Hepatocyte (in vitro differentiated cells): ENCODE measurements around the gene SYNGAP1. TPM values are rescaled to one million over a fixed set of nuclear protein-coding genes. Genes with fewer than 3 reads are reported as not detected.

ENCODE experiments used
- DNase-seq: peaks from one replicate; pipeline ENCODE4 v3.0.0-alpha.2; 2016; ENCODE audit warnings: low spot score
- H2AFZ ChIP-seq: fragments of 200-600 bp; sonication (generic); 2 replicates; pipeline ENCODE4 v1.6.0; 2016; ENCODE audit warnings: antibody characterized with exemption, mild to moderate bottlenecking
- H3K27ac ChIP-seq: fragments of 200-600 bp; sonication (generic); 2 replicates; pipeline ENCODE4 v1.5.1; 2016; ENCODE audit warnings: mild to moderate bottlenecking
- H3K27me3 ChIP-seq: fragments of 200-600 bp; sonication (generic); 2 replicates; pipeline ENCODE4 v1.6.1; 2016
- H3K36me3 ChIP-seq: fragments of 200-600 bp; sonication (generic); replicated peaks from 2 replicates; pipeline ENCODE4 v1.5.1; 2016; ENCODE audit warnings: low read depth; ENCODE audit not compliant: insufficient read depth
- H3K4me1 ChIP-seq: fragments of 200-600 bp; sonication (generic); 2 replicates; pipeline ENCODE4 v1.5.1; 2016; ENCODE audit warnings: mild to moderate bottlenecking, moderate library complexity; ENCODE audit not compliant: insufficient read depth
- H3K4me2 ChIP-seq: fragments of 200-600 bp; sonication (generic); 2 replicates; pipeline ENCODE4 v1.6.0; 2016
- H3K4me3 ChIP-seq: fragments of 200-600 bp; sonication (generic); 2 replicates; pipeline ENCODE4 v1.5.1; 2016; ENCODE audit warnings: mild to moderate bottlenecking
- H3K79me2 ChIP-seq: fragments of 200-600 bp; sonication (generic); 2 replicates; pipeline ENCODE4 v1.6.0; 2017; ENCODE audit warnings: mild to moderate bottlenecking
- H3K9me2 ChIP-seq: fragments of 200-600 bp; sonication (generic); replicated peaks from 2 replicates; pipeline ENCODE4 v1.6.0; 2017; ENCODE audit warnings: mild to moderate bottlenecking; ENCODE audit not compliant: insufficient read depth
- H3K9me3 ChIP-seq: fragments of 200-600 bp; sonication (generic); 2 replicates; pipeline ENCODE4 v1.5.1; 2016; ENCODE audit warnings: low read depth, mild to moderate bottlenecking
- H4K20me1 ChIP-seq: fragments of 200-600 bp; sonication (generic); 2 replicates; pipeline ENCODE4 v1.6.0; 2016; ENCODE audit warnings: mild to moderate bottlenecking; ENCODE audit not compliant: insufficient read depth, poor library complexity, severe bottlenecking
- EZH2 ChIP-seq: fragments of 200-600 bp; sonication (generic); IDR thresholded peaks from 2 replicates; pipeline ENCODE4 v1.6.1; 2016; ENCODE audit warnings: antibody characterized with exemption, mild to moderate bottlenecking, borderline replicate concordance
- EZH2phosphoT487 ChIP-seq: fragments of 200-600 bp; sonication (generic); IDR thresholded peaks from one replicate; pipeline ENCODE4 v1.6.1; 2018; ENCODE audit warnings: antibody characterized with exemption, mild to moderate bottlenecking, low read depth, moderate library complexity; ENCODE audit not compliant: unreplicated experiment, severe bottlenecking
- WGBS: methylation state at CpG from one replicate; pipeline ENCODE4 v1.1.6; 2016; ENCODE audit warnings: low lambda C conversion rate; ENCODE audit errors: missing lambda C conversion rate; 5-methylcytosine and 5-hydroxymethylcytosine counted together
- polyA plus RNA-seq: library from polyadenylated mRNA; unstranded; fragments of >200 nt; fragmentation: Nextera tagmentation; extraction: Ambion mirVana; gene quantifications from 2 replicates; pipeline ENCODE4 v1.2.1, GENCODE V29; 2016
- total RNA-seq: library from RNA; depleted of rRNA; stranded (reverse); fragments of >200 nt; gene quantifications from 2 replicates; pipeline ENCODE4 v1.2.3, GENCODE V29; 2014
- TF ChIP-seq, protein P1 (sequence below): fragments of 200-600 bp; sonication (generic); IDR thresholded peaks from 2 replicates; pipeline ENCODE4 v1.5.1; 2016; ENCODE audit warnings: antibody characterized with exemption, mild to moderate bottlenecking; ENCODE audit not compliant: poor library complexity

The SYNGAP1 gene
- total and polyA plus RNA-seq, 2 experiments from 2014 or later = 5.7 to 6.6 TPM

DNA sequence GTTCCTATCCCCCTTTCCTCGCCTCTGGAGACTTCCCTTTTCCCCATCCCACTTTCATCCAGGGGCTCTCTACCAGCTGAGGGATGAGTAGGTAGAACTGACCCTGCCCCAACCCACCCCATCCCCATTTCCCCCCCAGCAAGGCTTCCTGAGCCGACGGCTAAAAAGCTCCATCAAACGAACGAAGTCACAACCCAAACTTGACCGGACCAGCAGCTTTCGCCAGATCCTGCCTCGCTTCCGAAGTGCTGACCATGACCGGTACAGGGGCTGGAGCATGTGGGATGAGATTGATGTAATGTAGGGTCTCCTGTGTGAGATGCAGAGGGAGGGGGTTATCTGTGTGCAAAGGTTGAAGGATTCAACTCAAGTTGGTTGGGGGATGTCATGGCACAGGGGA is 12.7 kb downstream of the SYNGAP1 start:
- peaks cover 34% of the 10 kb centered on the region for H3K4me1 ChIP-seq
- 67% methylated on average over 10 of the region's 10 CpGs for WGBS
- no peak overlapping the region for H2AFZ ChIP-seq
- no peak overlapping the region for H3K27ac ChIP-seq
- no peak for TF ChIP-seq EZH2
- TF ChIP-seq, protein P1, sequence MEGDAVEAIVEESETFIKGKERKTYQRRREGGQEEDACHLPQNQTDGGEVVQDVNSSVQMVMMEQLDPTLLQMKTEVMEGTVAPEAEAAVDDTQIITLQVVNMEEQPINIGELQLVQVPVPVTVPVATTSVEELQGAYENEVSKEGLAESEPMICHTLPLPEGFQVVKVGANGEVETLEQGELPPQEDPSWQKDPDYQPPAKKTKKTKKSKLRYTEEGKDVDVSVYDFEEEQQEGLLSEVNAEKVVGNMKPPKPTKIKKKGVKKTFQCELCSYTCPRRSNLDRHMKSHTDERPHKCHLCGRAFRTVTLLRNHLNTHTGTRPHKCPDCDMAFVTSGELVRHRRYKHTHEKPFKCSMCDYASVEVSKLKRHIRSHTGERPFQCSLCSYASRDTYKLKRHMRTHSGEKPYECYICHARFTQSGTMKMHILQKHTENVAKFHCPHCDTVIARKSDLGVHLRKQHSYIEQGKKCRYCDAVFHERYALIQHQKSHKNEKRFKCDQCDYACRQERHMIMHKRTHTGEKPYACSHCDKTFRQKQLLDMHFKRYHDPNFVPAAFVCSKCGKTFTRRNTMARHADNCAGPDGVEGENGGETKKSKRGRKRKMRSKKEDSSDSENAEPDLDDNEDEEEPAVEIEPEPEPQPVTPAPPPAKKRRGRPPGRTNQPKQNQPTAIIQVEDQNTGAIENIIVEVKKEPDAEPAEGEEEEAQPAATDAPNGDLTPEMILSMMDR = no peak
- H4K20me1 ChIP-seq = no peaks in the 10 kb centered on the region
- H3K36me3 ChIP-seq = no peaks in the 10 kb centered on the region
- H3K4me3 ChIP-seq = no peak overlapping the region
- no peaks in the 10 kb centered on the region for H3K9me2 ChIP-seq
- peaks cover 38% of the 10 kb centered on the region for H3K79me2 ChIP-seq
- no peak for DNase-seq
- H3K9me3 ChIP-seq = no peaks in the 10 kb centered on the region
- H3K4me2 ChIP-seq = no peak overlapping the region
- H3K27me3 ChIP-seq = no peaks in the 10 kb centered on the region

DNA sequence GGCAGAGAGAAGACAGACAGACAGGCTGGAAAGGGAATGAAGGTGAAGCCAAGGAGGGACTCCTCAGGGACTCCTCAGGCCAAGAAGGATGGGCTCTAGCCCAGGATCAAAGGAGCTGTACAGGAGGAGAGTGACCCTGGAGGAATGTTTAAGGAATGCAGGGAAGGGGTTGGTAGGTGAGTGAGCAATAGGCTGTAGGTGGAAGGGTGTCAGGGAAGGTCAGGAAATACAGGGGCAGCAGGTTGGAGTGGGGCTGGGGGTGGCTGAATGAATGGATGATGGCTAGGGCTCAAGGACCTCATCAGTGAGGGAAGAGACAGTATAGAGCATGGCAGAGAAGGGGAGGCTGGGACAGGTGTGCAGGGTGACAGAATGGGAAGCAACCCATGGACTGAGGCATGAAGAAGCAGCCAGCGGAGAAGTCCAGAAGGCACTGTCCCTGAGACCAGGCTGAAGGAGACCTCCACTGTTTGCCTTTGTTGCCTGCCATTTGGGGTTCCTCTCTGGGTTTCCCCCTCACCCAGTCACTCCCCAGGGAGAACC is 13.2 kb downstream of the SYNGAP1 start:
- Histone ChIP-seq H3K4me3 (no peak overlapping the region), H3K4me2 (peak overlapping the region; percentile 51), H3K27ac (peak overlapping the region; percentile 34), H2AFZ (no peak overlapping the region), H4K20me1 (no peaks in the 10 kb centered on the region), H3K36me3 (no peaks in the 10 kb centered on the region), H3K79me2 (peaks cover 37% of the 10 kb centered on the region), H3K9me3 (no peaks in the 10 kb centered on the region), H3K27me3 (no peaks in the 10 kb centered on the region), H3K4me1 (peaks cover 34% of the 10 kb centered on the region), H3K9me2 (no peaks in the 10 kb centered on the region)
- WGBS = 100% methylated on average over 1 of the region's 1 CpG
- DNase-seq = no peak
- no peak for TF ChIP-seq EZH2phosphoT487
- TF ChIP-seq, protein P1 = no peak
- TF ChIP-seq EZH2 = no peak

DNA sequence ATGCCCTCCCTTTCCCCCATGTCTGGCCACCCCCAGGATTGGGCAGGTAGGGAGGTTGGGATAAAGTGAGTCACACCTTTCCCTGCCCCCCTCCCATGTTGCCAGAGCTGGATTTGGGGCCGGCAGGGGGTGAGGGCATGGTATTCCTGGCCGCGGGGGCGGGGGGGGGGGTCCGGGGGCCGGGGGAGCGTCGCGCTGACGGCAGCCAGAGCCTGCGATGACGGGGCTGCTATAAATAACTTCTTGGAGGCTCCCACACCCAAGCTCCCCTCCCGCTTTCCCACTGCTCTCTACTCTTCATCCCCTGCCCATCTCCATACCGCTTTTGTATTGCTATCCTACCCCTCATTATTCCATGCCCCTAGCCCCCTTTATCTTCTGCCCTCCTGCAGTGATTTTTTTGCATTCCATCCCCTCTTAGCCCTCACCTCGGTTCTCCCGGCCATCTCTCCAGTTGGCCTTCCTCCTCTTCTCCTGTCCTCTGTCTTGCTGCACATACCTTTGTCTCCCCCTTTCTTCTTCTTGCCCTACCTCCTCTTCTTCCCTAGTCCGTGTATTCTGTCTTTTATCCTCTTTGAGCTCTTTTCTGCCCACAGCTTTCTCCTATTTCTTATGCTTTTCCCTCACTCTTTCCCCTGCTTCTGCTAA is 13.8 kb downstream of the SYNGAP1 start:
- H2AFZ ChIP-seq = no peak overlapping the region
- peak overlapping the region; percentile 51 for H3K4me2 ChIP-seq
- no peaks in the 10 kb centered on the region for H3K27me3 ChIP-seq
- no peaks in the 10 kb centered on the region for H3K36me3 ChIP-seq
- peaks cover 31% of the 10 kb centered on the region for H3K79me2 ChIP-seq
- no peaks in the 10 kb centered on the region for H3K9me2 ChIP-seq
- TF ChIP-seq EZH2phosphoT487 = no peak
- TF ChIP-seq, protein P1 = no peak
- no peak for TF ChIP-seq EZH2
- H3K4me3 ChIP-seq = no peak overlapping the region
- peaks cover 28% of the 10 kb centered on the region for H3K4me1 ChIP-seq
- no peaks in the 10 kb centered on the region for H4K20me1 ChIP-seq
- H3K27ac ChIP-seq = peak overlapping the region; percentile 37
- DNase-seq = peak; percentile 73
- 32% methylated on average over 6 of the region's 17 CpGs for WGBS
- H3K9me3 ChIP-seq = no peaks in the 10 kb centered on the region
